IgD-negative memory B cell (primary cell): ENCODE measurements around the gene KIF26B. TPM values are rescaled to one million over a fixed set of nuclear protein-coding genes. Genes with fewer than 3 reads are reported as not detected.

Experiments used
- H3K27ac Mint-ChIP-seq, 3 donors: one replicate each; pipeline ENCODE4 v1.8.0; 2020 to 2022; ENCODE audit warnings: mild to moderate bottlenecking in 3 of 3, mixed read lengths in 3 of 3, moderate library complexity in 1 of 3
- H3K27me3 Mint-ChIP-seq: one replicate; pipeline ENCODE4 v1.8.0; 2021; ENCODE audit warnings: mixed read lengths
- H3K36me3 Mint-ChIP-seq: one replicate; pipeline ENCODE4 v1.8.0; 2020; ENCODE audit warnings: mild to moderate bottlenecking, mixed read lengths
- H3K4me1 Mint-ChIP-seq, 3 donors: one replicate each; pipeline ENCODE4 v1.8.0; 2020 to 2022; ENCODE audit warnings: mixed read lengths in 3 of 3, mild to moderate bottlenecking in 1 of 3
- H3K4me3 Mint-ChIP-seq, 4 donors: one replicate each; pipeline ENCODE4 v1.8.0; 2020 to 2022; ENCODE audit warnings: mild to moderate bottlenecking in 4 of 4, mixed read lengths in 4 of 4, moderate library complexity in 3 of 4
- H3K9me3 Mint-ChIP-seq, 3 donors: one replicate each; pipeline ENCODE4 v1.8.0; 2020 to 2021; ENCODE audit warnings: mixed read lengths in 3 of 3, mild to moderate bottlenecking in 1 of 3
- polyA plus RNA-seq: library from polyadenylated mRNA; unstranded; fragments of 300-500 nt; fragmentation: Illumina TruSeq; gene quantifications from one replicate; pipeline ENCODE4 v1.2.3, GENCODE V29; 2021

The KIF26B gene
- polyA plus RNA-seq, 1 donor from 2014 or later, result 0.29 TPM

DNA sequence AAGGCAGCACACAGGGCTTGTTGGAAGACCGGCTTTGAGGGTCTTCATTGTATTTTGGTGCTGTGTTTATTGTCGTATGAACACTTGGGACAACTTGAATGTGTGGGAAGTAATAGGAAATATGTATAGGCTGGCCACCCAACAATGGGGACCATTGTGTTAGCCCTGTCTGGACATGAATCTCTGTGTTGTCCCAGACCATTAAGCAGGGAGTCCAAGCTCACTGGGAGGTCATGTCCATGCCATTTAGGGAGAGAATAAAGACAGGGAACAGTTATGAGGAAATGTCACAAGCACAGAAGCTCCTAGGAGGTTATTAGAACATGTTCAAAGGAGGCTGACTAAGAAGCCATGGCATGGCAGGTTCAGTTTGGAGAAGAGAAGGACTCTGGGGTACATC is 266.1 kb downstream of the KIF26B start:
- H3K9me3 Mint-ChIP-seq, result peaks cover 0 to 1% (median 0%) of the 10 kb centered on the region in 3 donors
- H3K36me3 Mint-ChIP-seq, result peaks cover 3% of the 10 kb centered on the region
- no peaks in the 10 kb centered on the region for H3K4me1 Mint-ChIP-seq
- H3K27me3 Mint-ChIP-seq, result peaks cover 9% of the 10 kb centered on the region
- no peak overlapping the region for H3K4me3 Mint-ChIP-seq
- H3K27ac Mint-ChIP-seq, result no peak overlapping the region

DNA sequence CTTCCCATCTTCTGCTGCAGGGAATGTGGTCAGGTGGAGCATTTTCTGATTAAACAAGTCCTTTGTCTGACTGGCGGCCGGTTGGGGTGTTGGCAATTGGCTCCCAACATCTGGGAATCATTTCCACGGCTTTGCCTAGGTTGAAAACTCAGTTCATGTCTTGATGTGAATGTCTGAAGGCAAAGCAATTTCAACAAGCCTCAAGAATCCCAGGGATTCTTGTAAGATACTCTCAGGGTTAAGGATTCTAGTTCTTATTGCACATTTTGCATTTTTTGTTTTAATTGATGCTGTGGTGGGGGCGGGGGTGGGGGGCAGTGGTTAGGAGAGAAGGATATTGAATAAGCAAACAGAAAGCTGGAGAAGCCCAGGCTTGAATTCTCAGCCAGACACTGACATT is 273.9 kb downstream of the KIF26B start:
- no peaks in the 10 kb centered on the region for H3K36me3 Mint-ChIP-seq
- H3K27ac Mint-ChIP-seq, result no peak overlapping the region
- peaks cover 0 to 2% (median 0%) of the 10 kb centered on the region in 3 donors for H3K9me3 Mint-ChIP-seq
- no peak overlapping the region for H3K4me3 Mint-ChIP-seq
- peaks cover 6% of the 10 kb centered on the region for H3K27me3 Mint-ChIP-seq
- no peaks in the 10 kb centered on the region for H3K4me1 Mint-ChIP-seq

GRCh38 chr1:245431706-245432105 is 276.9 kb downstream of the KIF26B start:
- Mint-ChIP-seq H3K4me3 (no peak overlapping the region), H3K4me1 (no peaks in the 10 kb centered on the region), H3K27me3 (peaks cover 8% of the 10 kb centered on the region), H3K27ac (no peak overlapping the region), H3K9me3 (peaks cover 0 to 2% (median 0%) of the 10 kb centered on the region in 3 donors), H3K36me3 (no peaks in the 10 kb centered on the region)

GRCh38 chr1:245432228-245432875 is 277.6 kb downstream of the KIF26B start:
- peaks cover 9% of the 10 kb centered on the region for H3K27me3 Mint-ChIP-seq
- peaks cover 0 to 2% (median 0%) of the 10 kb centered on the region in 3 donors for H3K9me3 Mint-ChIP-seq
- H3K4me1 Mint-ChIP-seq, result no peaks in the 10 kb centered on the region
- H3K27ac Mint-ChIP-seq, result no peak overlapping the region
- H3K36me3 Mint-ChIP-seq, result no peaks in the 10 kb centered on the region
- no peak overlapping the region for H3K4me3 Mint-ChIP-seq

DNA sequence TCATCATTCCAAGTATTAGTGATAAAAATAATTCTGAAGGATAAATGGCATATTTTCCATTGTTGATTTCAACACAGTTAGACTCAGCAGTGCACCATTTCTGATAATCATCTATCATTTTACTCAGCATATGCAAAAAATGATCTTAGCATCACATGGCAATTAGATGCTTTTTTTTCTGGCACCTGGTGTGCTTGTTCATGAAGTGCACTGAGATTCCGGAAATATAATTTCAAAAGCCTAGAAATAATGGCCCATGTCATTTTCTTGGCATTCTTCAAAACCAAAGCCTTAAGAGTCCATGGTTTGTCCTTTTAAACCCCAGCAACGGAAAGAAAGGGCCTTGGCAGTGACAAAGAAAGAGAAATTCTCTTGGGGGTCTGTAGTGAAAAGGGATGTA is 278.8 kb downstream of the KIF26B start:
- H3K4me1 Mint-ChIP-seq, result no peaks in the 10 kb centered on the region
- H3K9me3 Mint-ChIP-seq, result peaks cover 0 to 2% (median under 1%) of the 10 kb centered on the region in 3 donors
- H3K27me3 Mint-ChIP-seq, result peaks cover 11% of the 10 kb centered on the region
- H3K27ac Mint-ChIP-seq, result no peak overlapping the region
- no peaks in the 10 kb centered on the region for H3K36me3 Mint-ChIP-seq
- no peak overlapping the region for H3K4me3 Mint-ChIP-seq

GRCh38 chr1:245434280-245434679 is 279.5 kb downstream of the KIF26B start:
- Mint-ChIP-seq H3K9me3 (peaks cover 0 to 2% (median 0%) of the 10 kb centered on the region in 3 donors), H3K27me3 (peaks cover 13% of the 10 kb centered on the region), H3K27ac (peak overlapping the region in 1 of 3 donors; percentile 62), H3K4me3 (no peak overlapping the region), H3K4me1 (no peaks in the 10 kb centered on the region), H3K36me3 (no peaks in the 10 kb centered on the region)

- Mint-ChIP-seq H3K36me3 (no peaks in the 10 kb centered on the region), H3K4me3 (no peak overlapping the region), H3K27ac (no peak overlapping the region), H3K4me1 (no peaks in the 10 kb centered on the region), H3K27me3 (peaks cover 19% of the 10 kb centered on the region), H3K9me3 (peaks cover 0 to 2% (median 0%) of the 10 kb centered on the region in 3 donors)
These were observed 281.6 kb downstream of the KIF26B start for GRCh38 chr1:245436407-245436806.

- Mint-ChIP-seq H3K4me1 (no peaks in the 10 kb centered on the region), H3K27me3 (peaks cover 23% of the 10 kb centered on the region), H3K9me3 (peaks cover 0 to 2% (median 0%) of the 10 kb centered on the region in 3 donors), H3K36me3 (no peaks in the 10 kb centered on the region), H3K27ac (no peak overlapping the region), H3K4me3 (no peak overlapping the region)
These were observed 282.7 kb downstream of the KIF26B start for GRCh38 chr1:245437369-245438062.

GRCh38 chr1:245440922-245441321 is 286.1 kb downstream of the KIF26B start:
- no peaks in the 10 kb centered on the region for H3K4me1 Mint-ChIP-seq
- no peaks in the 10 kb centered on the region for H3K36me3 Mint-ChIP-seq
- peaks cover 0 to 4% (median 2%) of the 10 kb centered on the region in 3 donors for H3K9me3 Mint-ChIP-seq
- H3K27me3 Mint-ChIP-seq, result peaks cover 23% of the 10 kb centered on the region
- H3K4me3 Mint-ChIP-seq, result no peak overlapping the region
- H3K27ac Mint-ChIP-seq, result no peak overlapping the region

DNA sequence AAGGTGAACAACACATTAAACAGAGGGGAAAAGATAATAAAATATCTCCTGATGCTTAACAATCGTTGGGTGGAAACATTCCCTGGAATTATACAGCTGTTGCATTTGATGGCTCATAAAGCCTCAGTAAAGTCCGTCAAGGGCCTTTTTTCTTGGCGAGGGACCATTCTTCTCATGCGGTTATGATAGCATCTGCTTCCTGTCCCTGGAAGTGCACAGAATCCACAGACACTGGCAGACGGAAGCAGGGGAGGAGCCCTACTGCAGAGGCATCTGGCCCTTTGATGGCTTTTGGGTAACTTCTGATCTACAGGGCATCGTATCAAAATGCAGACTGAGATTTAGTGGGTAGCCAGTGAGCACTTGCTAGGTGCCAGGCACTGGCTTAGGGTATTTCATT is 286.9 kb downstream of the KIF26B start:
- no peaks in the 10 kb centered on the region for H3K36me3 Mint-ChIP-seq
- H3K9me3 Mint-ChIP-seq, result peaks cover 0 to 7% (median 3%) of the 10 kb centered on the region in 3 donors
- no peak overlapping the region for H3K27ac Mint-ChIP-seq
- peaks cover 19% of the 10 kb centered on the region for H3K27me3 Mint-ChIP-seq
- no peaks in the 10 kb centered on the region for H3K4me1 Mint-ChIP-seq
- no peak overlapping the region for H3K4me3 Mint-ChIP-seq

GRCh38 chr1:245444147-245444828 is 289.5 kb downstream of the KIF26B start:
- Mint-ChIP-seq H3K9me3 (peaks cover 0 to 5% (median 3%) of the 10 kb centered on the region in 3 donors), H3K4me1 (no peaks in the 10 kb centered on the region), H3K27me3 (peaks cover 11% of the 10 kb centered on the region), H3K27ac (no peak overlapping the region), H3K36me3 (no peaks in the 10 kb centered on the region), H3K4me3 (no peak overlapping the region)

DNA sequence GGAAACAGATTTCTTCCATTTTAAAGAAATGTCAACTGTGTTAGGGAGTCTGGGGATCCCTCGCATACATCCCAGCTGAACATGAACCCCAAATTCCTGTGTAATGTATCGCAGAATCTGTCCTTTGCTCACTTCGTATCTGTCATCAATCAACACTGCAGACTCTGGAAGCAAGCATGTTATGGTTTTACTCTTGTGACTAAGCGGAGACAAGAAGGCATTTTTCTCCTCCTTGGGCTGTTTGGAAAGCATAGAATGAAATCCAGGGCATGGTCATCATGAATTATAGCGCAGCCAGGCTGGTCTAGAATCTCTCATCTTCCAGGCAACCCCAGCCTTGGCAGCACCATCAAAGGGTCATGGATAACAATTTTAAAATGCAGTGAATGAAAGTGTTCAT is 290.2 kb downstream of the KIF26B start:
- H3K27ac Mint-ChIP-seq, result no peak overlapping the region
- peaks cover 11% of the 10 kb centered on the region for H3K27me3 Mint-ChIP-seq
- peaks cover 3 to 5% (median 3%) of the 10 kb centered on the region in 3 donors for H3K9me3 Mint-ChIP-seq
- H3K4me3 Mint-ChIP-seq, result no peak overlapping the region
- H3K36me3 Mint-ChIP-seq, result no peaks in the 10 kb centered on the region
- no peaks in the 10 kb centered on the region for H3K4me1 Mint-ChIP-seq

DNA sequence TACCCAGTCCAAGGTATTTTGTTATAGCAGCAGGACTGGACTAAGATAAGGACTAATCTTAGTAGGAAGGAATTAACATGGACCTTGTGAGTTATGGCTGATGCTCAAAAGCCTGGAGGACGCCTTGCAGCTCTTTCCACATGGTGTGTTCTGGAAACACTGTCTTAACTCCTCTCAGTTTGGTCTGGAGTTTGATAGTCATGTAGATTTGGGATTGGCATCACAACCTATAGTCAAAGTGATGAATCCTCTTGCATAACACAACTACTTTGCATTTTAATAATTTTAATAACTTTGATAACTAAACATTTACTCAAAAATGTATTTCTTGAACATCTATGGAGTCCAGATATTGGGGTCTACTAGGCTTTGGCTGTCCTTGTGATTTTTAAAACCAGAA is 293.7 kb downstream of the KIF26B start:
- Mint-ChIP-seq H3K4me1 (no peaks in the 10 kb centered on the region), H3K27me3 (no peaks in the 10 kb centered on the region), H3K36me3 (no peaks in the 10 kb centered on the region), H3K9me3 (peaks cover 3 to 5% (median 3%) of the 10 kb centered on the region in 3 donors), H3K27ac (no peak overlapping the region), H3K4me3 (no peak overlapping the region)

- H3K36me3 Mint-ChIP-seq, result no peaks in the 10 kb centered on the region
- H3K9me3 Mint-ChIP-seq, result peaks cover 3 to 5% (median 3%) of the 10 kb centered on the region in 3 donors
- no peak overlapping the region for H3K4me3 Mint-ChIP-seq
- no peak overlapping the region for H3K27ac Mint-ChIP-seq
- no peaks in the 10 kb centered on the region for H3K27me3 Mint-ChIP-seq
- no peaks in the 10 kb centered on the region for H3K4me1 Mint-ChIP-seq
These were observed 294.2 kb downstream of the KIF26B start for GRCh38 chr1:245448975-245449431.

- Mint-ChIP-seq H3K9me3 (peaks cover 0 to 3% (median 0%) of the 10 kb centered on the region in 3 donors), H3K4me3 (no peak overlapping the region), H3K27me3 (peaks cover 3% of the 10 kb centered on the region), H3K27ac (no peak overlapping the region), H3K36me3 (no peaks in the 10 kb centered on the region), H3K4me1 (no peaks in the 10 kb centered on the region)
These were observed 298.8 kb downstream of the KIF26B start for GRCh38 chr1:245453541-245453940.
